ENCODE results near the gene NUP188.
A peak's percentile ranks its signal among the peaks of the same experiment; 100 is the strongest.

Gene NUP188

DNA sequence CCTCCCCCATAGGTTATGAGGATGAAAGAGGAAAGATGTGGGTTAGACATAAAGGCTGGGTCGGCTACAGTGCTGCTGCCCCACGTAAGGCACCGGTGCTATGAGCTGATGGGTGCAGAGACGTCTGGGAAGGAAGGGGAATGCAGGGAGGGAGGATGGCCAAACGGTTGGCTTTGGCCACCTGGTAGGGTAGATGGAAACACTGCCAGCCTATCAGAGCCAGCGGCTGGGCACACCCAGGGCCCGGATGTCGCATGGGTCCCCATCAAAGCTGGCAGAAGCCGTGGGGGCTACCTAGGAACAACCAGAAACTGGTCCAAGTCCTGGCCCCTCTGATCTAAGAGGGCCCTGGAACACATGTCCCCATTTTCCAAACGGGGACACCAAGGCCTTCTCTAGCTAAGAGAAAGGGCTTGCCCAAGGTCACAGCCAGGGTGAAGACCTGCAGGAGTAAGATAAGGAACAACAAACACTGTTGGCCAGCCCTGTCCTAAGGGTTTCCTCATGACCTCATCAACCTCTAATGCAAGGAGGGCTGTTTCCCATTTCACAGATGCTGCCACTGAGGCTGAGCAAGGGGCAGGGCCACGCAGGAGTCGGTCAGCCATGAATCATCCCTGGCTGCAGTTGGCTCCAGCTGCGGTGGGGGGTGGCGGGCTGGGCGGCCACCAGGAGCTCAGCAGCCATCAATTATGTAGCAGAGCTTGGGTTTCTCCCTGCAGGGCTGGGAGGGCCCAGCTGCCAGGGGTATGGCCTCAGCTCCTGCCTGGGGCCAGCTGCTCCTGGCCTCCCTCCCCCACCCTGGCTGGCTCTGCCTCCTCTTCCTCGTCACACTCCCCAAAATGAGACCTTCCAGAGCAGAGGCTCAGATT, 75.8 kb downstream of the NUP188 start:
- POLR2A ChIA-PET = interaction anchor here (0.9 to 1.2 kb wide), 3 partner anchors 13 to 16 kb away, joined by 3 to 5 read pairs (median 3); partner anchors contain the start of gene MIGA2

DNA sequence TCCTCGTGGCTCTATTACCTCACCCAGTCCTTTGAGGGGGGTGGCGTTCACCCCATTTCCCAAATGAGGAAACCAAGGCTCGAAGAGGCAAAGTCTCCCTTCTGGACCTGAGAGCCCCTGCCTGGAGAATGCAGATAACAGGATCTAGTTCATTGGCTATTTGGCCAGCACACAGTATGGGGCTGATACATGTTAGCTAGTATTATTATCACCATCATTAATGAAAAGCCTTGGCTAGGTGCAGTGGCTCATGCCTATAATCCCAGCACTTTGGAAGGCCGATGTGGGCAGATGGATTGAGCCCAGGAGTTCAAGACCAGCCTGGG, 76.4 kb downstream of the NUP188 start:
- no peak for DNase-seq (ENCODE audit: extremely low spot score)
- TF ChIP-seq NFRKB (IDR thresholded peaks at IDR 0.05) (no peak), PKNOX1 (IDR thresholded peaks at IDR 0.05) (no peak), ZNF384 (IDR thresholded peaks at IDR 0.05) (no peak), FOXK2 (IDR thresholded peaks at IDR 0.05) (no peak), FOXA1 (IDR thresholded peaks at IDR 0.05) (no peak), SUZ12 (IDR thresholded peaks at IDR 0.05) (no peak), CTBP1 (IDR thresholded peaks at IDR 0.05; ENCODE audit: borderline replicate concordance) (no peak), TARDBP (IDR thresholded peaks at IDR 0.05) (no peak), ELF4 (IDR thresholded peaks at IDR 0.05) (no peak), HDGF (IDR thresholded peaks at IDR 0.05; ENCODE audit: borderline replicate concordance) (no peak), ARNT (IDR thresholded peaks at IDR 0.05) (no peak), BHLHE40 (IDR thresholded peaks at IDR 0.05; ENCODE audit: borderline replicate concordance) (no peak), FOXM1 (IDR thresholded peaks at IDR 0.05; ENCODE audit: borderline replicate concordance) (no peak), LEF1 (IDR thresholded peaks at IDR 0.05; ENCODE audit: borderline replicate concordance) (no peak)
- POLR2A ChIA-PET = interaction anchor here (0.9 to 1.2 kb wide), 3 partner anchors 12 to 17 kb away, joined by 3 to 5 read pairs (median 3); partner anchors contain the start of gene MIGA2

More for the DNA sequence above, 75.8 kb downstream of the NUP188 start:
- TF ChIP-seq PKNOX1 (IDR thresholded peaks at IDR 0.05) (peak; percentile 95), HDGF (IDR thresholded peaks at IDR 0.05; ENCODE audit: borderline replicate concordance) (no peak)
- peak; percentile 66 for DNase-seq (ENCODE audit: extremely low spot score)
- CTCF ChIA-PET = interaction anchor here (0.7 to 1.6 kb wide), 3 partner anchors 9 to 18 kb away, joined by 3 to 5 read pairs (median 3); no protein-coding TSS in a partner anchor

DNA sequence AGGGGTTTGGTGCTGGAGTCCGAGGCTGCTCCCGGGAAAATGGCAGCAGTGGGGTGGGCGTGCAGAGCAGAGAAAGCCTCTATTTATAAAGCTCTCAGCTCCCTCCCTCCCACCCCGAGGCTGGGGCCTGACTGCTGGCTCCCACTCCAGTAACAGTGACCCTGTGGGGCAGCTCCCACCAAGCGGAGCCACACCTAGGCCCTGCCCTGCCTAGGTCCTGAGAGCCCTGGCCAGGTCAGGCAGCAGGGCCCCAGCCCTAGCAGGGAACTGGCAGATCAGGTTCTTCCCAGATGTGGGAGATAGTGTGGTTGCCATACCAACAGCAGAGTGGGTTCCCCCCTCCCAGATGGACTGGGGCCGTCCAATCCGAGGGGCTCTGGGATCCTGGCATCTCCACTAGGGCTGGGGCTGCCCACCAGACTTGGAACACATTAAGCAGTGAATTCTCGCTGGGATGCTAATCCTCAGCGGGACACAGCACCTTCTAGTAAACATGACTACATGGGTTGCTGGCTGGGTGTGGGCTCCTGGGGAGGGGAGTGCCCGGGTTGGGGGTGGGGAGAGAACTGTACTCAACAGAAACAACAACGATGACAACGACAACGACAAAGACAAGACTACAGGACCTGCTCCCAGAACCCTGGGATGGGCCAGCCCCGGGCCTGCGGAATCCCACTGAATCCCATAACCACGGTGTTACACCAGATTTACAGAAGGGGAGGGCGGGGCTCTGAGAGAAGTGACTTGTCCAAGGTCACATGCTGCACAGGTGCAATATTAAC, 79.1 kb downstream of the NUP188 start:
- CTCF ChIA-PET = no interaction called here
- no peak for DNase-seq (ENCODE audit: extremely low spot score)
- POLR2A ChIA-PET = interaction anchor here (1.7 kb wide), 2 partner anchors 9 to 12 kb away, joined by 4 to 10 read pairs; partner anchors contain the start of gene MIGA2
- TF ChIP-seq L3MBTL2 (conservative IDR thresholded peaks at IDR 0.05) = no peak
- TF ChIP-seq NFRKB (IDR thresholded peaks at IDR 0.05) = no peak
- TF ChIP-seq LEF1 (IDR thresholded peaks at IDR 0.05; ENCODE audit: borderline replicate concordance) = no peak
- no peak for TF ChIP-seq TARDBP (IDR thresholded peaks at IDR 0.05)
- no peak for TF ChIP-seq FOXM1 (IDR thresholded peaks at IDR 0.05; ENCODE audit: borderline replicate concordance)
- TF ChIP-seq SUZ12 (IDR thresholded peaks at IDR 0.05) = no peak
- TF ChIP-seq FOXA1 (IDR thresholded peaks at IDR 0.05) = no peak
- TF ChIP-seq FOXK2 (IDR thresholded peaks at IDR 0.05) = no peak
- TF ChIP-seq PKNOX1 (IDR thresholded peaks at IDR 0.05) = no peak
- no peak for TF ChIP-seq HDGF (IDR thresholded peaks at IDR 0.05; ENCODE audit: borderline replicate concordance)
- TF ChIP-seq ARNT (IDR thresholded peaks at IDR 0.05) = no peak
- no peak for TF ChIP-seq ZNF384 (IDR thresholded peaks at IDR 0.05)
- TF ChIP-seq CTBP1 (IDR thresholded peaks at IDR 0.05; ENCODE audit: borderline replicate concordance) = no peak
- TF ChIP-seq SP1 (IDR thresholded peaks at IDR 0.05) = no peak
- no peak for TF ChIP-seq BHLHE40 (IDR thresholded peaks at IDR 0.05; ENCODE audit: borderline replicate concordance)
- TF ChIP-seq ELF4 (IDR thresholded peaks at IDR 0.05) = no peak

More for the DNA sequence above, 76.4 kb downstream of the NUP188 start:
- CTCF ChIA-PET = interaction anchor here (1.0 kb wide), 1 partner anchor 9 kb away, joined by 3 read pairs; no protein-coding TSS in a partner anchor

GRCh38 chr9:129027224-129027684, 79.8 kb downstream of the NUP188 start:
- DNase-seq (ENCODE audit: extremely low spot score) = no peak
- TF ChIP-seq PKNOX1 (IDR thresholded peaks at IDR 0.05) = no peak
- TF ChIP-seq L3MBTL2 (conservative IDR thresholded peaks at IDR 0.05) = peak; percentile 25; the same call in 1 of the 2 replicates
- no peak for TF ChIP-seq FOXM1 (IDR thresholded peaks at IDR 0.05; ENCODE audit: borderline replicate concordance)
- TF ChIP-seq BHLHE40 (IDR thresholded peaks at IDR 0.05; ENCODE audit: borderline replicate concordance) = no peak
- TF ChIP-seq SP1 (IDR thresholded peaks at IDR 0.05) = no peak
- no peak for TF ChIP-seq LEF1 (IDR thresholded peaks at IDR 0.05; ENCODE audit: borderline replicate concordance)
- no peak for TF ChIP-seq ELF4 (IDR thresholded peaks at IDR 0.05)
- no peak for TF ChIP-seq TARDBP (IDR thresholded peaks at IDR 0.05)
- ChIA-PET POLR2A (interaction anchor here (1.7 kb wide), 2 partner anchors 9 to 12 kb away, joined by 4 to 10 read pairs; partner anchors contain the start of gene MIGA2), CTCF (no interaction called here)

Data from HEK293T (cell line).